ENCODE data around the gene TFPI2.

DNA sequence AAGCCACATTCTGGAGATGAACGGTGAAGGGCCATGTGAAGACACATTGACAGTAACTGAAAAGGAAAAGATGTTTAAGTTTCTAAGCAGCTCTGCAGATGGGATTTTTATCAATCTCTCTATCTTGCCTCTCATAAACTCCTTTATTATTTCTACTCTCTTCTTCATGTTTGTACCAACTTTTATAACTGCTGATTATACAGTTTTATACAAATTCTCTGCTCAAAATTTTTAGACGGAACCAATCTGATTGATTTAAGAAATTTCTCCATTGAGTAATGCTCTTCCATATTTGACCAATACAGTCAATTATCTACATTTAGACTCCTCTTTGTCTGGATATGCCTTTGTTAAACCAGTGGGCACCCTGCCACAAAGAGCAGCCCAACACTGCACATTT, 31.7 kb downstream of the TFPI2 start:
- TF ChIP-seq, protein P1, sequence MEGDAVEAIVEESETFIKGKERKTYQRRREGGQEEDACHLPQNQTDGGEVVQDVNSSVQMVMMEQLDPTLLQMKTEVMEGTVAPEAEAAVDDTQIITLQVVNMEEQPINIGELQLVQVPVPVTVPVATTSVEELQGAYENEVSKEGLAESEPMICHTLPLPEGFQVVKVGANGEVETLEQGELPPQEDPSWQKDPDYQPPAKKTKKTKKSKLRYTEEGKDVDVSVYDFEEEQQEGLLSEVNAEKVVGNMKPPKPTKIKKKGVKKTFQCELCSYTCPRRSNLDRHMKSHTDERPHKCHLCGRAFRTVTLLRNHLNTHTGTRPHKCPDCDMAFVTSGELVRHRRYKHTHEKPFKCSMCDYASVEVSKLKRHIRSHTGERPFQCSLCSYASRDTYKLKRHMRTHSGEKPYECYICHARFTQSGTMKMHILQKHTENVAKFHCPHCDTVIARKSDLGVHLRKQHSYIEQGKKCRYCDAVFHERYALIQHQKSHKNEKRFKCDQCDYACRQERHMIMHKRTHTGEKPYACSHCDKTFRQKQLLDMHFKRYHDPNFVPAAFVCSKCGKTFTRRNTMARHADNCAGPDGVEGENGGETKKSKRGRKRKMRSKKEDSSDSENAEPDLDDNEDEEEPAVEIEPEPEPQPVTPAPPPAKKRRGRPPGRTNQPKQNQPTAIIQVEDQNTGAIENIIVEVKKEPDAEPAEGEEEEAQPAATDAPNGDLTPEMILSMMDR (conservative IDR thresholded peaks at IDR 0.05; ENCODE audit: low read depth, low read length), result no peak
- TF ChIP-seq MAZ (IDR thresholded peaks at IDR 0.05; ENCODE audit: borderline replicate concordance, low read depth, low read length), result no peak
- no peak for TF ChIP-seq POLR2A (IDR thresholded peaks at IDR 0.05; ENCODE audit: low read depth, low read length)
- no peak for TF ChIP-seq CEBPB (IDR thresholded peaks at IDR 0.05; ENCODE audit: low read depth, low read length)
